Measurements from ENCODE around the gene PIGU.

Gene PIGU

DNA sequence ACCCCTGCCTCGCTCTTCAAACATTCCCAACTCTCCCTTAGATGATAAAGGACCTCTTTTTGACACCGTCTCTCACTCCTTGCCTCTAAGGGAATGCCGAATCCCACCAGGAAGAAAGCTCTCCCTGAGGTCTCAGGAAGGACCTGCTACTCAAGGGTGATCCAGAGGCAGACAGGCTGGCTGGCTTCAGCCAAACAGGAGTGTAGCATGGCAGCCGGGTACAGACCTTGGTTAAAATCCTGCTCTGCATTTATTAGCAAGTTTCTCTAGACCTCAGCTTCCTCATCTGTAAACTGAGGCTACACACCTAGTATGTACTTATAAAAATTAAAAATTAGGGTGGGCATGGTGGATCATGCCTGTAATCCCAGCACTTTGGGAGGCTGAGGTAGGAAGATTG is 101.1 kb downstream of the PIGU start:
- no peak for DNase-seq

DNA sequence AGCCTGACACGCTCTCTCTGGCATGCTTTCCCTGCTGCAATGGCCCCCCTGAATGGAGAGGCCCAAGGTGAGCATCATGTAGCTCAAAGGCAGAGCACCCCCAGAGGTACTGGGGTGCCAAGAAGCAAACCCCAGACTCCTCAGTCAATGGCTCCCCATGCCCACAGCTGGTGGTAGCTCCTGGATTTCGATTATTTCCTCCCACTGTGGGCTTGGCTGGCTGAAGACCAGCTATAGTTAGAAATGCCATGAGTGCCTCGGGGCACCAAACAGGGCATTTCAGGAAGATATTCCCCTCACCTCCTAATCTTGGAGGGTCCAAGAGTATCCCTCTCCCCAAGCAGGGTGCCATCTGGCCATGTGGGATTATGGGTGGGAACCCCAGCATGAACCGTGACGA is 101.6 kb downstream of the PIGU start:
- DNase-seq, result no peak

DNA sequence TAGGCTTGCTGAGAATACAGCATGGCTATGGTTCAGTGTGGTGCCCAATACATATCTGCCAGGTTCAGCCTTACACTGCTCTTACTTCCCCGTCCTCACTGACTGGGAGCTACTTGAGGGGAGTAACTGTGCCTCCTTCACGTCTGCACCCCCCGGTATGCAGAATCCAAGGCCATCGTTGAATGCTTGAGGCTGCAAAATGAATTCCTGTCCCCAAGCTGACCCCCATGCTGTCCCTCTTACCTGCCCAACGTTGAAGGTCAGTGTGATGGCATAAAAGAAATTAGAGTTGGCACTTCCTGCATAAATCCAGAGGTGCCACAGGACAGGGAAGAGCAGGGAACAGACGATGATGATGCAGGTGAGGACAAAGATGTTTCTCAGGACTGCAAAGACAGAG is 102.0 kb downstream of the PIGU start:
- DNase-seq, result no peak

DNA sequence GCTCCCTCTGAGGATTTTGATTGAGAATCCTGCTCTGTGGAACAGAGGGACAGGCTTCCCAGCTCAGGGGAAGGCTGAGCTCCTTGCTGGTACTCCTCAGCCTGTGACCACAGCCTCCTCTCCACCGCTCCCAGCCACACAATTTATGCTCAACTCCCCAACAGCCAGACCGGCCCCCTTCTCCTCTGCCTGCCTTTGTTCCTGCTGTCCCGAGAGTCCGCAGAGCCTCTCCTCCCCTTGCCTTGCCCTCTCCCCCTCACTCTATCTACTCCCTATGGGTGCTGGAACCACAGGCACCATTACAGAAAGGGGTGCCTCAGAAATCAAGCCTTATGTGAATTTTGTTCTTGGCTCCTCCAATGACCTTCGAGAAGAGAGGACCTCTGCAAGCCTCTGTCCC is 102.5 kb downstream of the PIGU start:
- DNase-seq, result no peak

DNA sequence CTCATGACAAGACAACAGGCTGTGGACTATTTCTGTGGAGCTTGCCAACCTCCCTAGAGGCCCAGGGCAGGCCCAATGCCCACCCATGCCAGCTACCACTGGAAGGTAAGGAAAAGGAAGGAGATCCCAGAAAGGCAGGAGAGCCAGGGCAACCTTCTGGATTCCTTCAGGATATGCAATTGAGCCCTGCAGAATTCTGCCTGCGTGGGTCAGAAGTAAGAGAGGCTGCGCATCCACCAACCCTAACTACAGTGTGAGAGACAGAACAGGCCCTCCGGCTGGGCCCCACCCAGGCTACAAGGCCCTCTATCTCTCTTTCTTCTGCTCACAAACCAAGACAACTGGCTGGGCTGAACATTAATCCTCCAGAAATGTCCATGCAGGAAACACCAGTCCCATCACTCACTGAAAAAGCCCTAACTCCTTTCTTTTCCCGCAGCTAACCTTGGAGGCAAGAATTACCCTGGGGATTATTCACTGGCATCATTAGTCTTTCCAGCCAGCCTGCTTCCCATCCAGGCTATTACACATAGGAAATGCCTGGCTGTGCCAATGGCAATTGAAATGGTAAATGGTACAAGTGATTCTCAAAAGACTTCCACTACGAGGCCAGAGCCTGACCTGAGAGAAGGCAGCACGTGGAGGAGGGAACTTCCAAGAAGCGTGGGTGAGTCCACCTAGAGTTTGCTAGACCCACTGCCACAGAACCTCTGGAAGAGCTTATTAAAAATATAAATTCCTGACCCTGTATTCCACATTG is 103.2 kb downstream of the PIGU start:
- DNase-seq, result peak; percentile 20

DNA sequence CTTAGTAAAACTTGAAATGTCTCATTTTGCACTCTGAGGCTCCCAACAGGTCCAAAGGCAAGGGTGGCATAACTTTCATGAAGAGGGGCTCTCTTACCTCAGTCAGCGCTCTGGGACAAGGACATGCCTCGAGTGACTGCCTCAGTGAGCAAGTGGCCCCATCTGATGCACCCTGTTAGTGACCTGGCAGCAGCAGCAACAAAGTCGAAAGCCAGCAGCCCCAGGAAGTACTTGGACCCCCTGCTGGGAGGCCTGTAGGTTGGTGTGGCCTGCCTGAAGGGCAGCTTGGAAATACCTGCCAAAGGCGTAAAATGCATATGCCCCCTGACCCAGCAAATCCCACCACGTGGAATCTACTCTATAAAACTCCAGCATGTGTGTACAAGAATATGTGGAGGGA is 105.1 kb downstream of the PIGU start:
- DNase-seq, result no peak

DNA sequence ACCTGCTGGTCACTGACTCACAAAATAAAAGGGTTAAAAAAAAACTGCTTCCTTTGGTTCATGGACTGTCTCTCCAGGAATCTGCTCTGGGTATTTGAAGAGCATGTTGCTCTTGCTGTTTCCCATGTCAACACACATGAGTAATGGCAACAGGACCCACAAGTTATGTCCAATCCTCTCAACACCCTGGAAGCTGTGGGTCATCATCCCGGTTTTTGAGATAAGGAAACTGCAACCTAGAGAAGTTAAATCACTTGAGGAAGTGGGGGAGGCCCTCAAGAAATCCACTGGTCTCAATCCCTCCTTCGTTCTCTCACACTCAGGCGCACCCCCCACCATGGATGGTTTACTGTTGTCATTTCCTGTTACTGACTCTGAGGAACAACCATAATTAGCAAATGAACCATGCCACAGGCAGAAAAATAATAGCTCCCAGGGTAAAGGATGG is 106.0 kb downstream of the PIGU start:
- peak; percentile 96 for DNase-seq

DNA sequence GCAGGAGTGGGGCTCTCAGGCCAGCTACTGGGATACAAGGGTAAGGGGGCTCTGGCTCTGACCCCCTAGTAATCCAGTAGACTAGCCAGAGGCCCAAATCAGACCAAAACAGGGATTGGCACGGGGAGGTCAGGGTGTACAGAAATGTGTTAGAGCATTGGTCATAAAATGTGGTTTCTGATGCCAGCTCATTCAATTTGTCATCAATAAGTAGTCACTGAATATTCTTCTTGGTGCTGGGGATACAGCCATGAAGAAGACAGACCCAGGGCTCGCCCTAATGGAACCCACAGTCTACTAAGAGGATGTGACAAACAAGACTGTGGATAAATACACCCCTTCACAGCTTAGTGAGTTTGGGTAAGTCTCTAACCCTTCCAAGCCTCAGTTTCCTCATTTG is 107.3 kb downstream of the PIGU start:
- no peak for DNase-seq

DNA sequence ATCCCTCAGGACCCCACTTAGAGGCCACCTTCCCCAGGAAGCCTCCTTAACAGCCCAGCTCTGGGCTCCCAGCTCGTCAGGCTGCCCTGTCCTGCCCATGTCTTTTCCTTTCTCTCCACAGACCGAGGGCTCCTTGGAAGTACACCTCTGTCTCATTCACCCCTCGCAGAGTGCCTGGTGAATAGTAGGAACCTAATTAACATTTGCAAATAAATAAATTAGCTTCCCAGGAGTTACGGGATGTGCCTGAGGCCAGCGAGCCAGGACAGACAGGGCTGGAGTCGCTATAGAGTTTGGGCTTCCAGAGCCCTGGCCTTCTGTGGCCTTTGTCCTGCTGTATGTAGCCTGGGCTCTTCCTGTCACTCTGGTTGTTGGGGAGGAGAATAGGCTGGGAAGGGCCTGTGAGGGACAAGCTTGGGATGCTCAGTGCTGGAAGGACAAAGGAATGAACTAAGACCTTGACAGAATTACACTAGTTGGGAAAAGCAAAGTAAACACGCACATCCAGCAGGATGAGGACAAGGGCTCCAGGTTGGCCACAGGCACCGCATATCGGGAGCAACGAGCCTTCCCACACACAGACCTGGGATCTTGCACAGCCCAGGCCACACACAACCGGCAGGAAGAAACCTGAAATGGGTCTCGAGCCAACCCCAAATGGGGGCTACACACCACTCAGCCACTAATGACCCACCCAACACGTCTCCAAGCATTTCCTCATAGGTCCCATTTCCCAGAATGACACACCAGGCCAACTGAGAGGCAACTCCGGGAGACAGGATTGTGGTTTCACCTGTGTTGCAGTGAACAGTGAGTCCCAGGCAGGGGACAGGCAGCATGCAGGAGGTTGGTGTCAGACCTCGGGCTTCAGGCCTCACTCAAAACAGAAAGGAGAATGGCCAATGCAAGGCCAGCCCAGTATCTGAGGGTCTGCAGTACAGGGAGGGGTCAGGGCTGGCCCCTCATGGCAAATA is 108.7 kb downstream of the PIGU start:
- DNase-seq, result no peak

DNA sequence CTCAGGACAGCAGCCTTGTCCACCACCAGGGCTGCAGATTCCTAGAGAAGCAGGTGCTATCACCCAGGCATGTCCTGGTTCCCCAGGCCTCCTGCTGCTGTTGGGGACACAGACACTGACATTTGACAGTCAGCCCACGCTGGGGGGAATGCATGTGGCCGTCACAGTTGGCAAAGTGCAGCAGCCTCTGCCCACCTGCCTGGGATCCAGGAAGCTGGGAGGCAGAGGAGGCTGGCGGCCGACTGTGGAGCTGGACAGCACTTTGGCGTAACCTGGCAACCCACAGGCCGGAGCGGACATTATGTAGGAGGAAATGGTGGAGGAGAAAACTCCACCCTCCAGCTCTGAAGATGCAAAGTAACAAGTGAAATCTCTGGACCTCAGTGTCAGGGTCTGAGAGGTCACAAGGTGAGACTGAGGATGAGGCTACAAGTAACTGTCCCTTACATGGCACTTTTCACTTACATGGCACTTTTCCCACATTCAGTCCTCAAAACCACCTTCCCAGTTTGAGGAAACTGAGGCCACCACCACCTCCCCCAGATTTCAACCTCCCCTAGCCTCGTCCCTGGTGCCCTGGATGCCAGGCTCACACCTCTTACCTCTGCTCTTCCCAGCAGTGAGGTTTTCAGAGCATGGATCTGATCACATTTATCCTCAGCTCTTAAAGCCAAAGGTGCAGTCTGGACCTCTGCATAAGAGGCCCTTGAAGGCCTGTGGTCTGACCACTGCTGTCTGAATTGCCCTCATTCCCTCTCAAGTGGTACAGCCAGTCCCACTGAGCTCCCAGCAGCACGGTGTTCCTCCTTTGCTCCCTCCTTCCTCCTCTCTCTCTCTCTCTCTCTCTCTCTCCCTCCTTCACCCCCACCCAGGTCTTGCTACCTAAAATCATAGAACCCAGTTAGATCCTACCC is 109.7 kb downstream of the PIGU start:
- no peak for DNase-seq

DNA sequence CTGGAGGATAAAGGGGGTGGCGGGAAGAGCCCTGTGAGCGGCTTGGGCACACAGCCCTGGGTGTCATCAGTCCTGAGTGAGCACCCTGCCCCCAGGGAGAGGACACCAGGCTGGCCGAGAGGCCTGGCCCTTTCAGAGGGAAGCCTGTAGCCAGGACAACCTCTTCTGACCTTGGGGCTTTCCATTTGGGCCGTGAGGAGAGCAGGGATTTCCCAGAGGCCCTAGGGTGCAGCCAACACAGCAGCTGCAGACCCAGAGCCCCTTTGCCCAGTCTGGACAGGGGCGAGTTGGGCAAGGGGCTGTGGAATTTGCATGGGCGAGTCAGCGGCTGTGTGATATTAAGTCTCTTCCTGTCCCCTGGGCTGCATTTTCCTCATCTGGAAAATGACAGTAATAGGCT is 112.1 kb downstream of the PIGU start:
- DNase-seq, result peak; percentile 86

DNA sequence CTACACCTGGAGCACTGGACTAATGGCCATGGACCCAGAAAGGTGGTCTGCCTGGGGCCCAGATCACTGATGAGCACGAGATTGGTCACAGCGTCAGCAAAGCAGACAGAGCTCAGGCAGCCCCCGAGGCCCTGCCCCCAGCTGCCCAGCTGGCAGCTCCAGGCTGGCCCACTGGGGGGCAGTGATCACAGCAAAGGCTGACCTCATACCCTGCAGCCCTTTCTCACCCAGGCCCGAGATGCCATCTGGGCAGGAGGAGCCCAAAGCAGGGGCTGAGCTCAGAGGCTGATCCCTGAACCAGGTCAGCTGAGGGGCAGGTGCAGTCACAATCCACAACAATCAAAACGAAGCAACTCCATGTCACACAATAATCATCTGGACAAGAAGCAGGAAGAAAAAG is 114.3 kb downstream of the PIGU start:
- peak; percentile 57 for DNase-seq

DNA sequence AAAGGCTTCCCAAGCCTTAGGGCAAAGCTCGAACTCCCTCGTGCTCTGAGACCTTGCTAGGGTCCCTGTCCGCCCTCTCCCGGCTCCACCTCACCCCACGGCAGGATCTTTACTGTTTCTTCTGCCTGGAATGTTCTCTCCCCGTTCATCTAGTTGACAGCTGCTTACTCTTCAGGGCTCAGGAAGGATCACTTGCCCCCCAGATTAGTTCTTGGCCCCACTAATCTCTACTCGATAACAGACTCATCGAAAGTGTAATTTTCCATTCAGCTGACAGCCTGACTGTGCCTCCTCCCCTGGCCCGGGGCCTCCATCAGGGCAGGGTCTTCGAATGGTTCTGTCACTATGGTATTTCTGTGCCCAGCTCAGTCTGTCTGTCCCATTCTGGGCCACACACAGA is 115.2 kb downstream of the PIGU start:
- DNase-seq, result no peak

DNA sequence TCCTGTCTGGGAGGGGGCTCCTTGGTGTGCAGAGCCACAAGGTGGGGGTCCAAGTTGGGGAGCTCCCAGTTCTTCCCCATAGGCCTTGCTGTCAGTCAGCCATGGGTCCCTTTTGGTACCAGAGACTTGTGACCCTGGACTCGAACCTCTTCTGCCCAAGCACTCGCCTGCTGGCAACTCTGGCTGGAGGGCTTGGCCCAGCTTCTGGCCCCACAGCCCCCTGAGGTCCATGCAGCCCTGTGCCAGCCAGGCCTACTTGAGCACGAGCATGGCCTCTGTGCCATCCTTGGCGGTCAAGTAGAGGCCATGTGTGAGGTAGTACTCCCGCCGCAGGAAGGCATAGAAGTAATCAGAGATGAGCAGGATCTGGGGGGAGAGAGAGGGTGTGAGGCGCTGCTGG is 116.3 kb downstream of the PIGU start:
- no peak for DNase-seq

DNA sequence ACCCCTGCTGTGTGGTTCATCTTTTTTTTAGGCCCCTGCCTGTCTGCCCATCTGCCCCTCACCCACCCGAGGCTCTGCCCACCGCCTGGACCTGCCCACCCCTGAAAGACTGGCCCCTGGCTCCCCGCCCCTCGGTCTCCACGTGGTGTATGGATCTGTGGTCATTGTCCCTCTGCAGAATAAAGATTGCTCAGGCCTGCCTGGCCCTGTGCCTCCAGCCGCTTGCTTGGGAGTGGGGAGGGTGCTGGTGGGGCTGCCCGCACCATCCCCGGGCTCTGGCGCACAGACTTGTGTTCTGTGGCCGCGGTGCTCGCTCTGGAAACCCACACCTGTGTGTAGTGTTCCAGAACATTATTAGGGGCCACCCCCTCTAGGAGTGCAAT is 116.8 kb downstream of the PIGU start:
- no peak for DNase-seq

DNA sequence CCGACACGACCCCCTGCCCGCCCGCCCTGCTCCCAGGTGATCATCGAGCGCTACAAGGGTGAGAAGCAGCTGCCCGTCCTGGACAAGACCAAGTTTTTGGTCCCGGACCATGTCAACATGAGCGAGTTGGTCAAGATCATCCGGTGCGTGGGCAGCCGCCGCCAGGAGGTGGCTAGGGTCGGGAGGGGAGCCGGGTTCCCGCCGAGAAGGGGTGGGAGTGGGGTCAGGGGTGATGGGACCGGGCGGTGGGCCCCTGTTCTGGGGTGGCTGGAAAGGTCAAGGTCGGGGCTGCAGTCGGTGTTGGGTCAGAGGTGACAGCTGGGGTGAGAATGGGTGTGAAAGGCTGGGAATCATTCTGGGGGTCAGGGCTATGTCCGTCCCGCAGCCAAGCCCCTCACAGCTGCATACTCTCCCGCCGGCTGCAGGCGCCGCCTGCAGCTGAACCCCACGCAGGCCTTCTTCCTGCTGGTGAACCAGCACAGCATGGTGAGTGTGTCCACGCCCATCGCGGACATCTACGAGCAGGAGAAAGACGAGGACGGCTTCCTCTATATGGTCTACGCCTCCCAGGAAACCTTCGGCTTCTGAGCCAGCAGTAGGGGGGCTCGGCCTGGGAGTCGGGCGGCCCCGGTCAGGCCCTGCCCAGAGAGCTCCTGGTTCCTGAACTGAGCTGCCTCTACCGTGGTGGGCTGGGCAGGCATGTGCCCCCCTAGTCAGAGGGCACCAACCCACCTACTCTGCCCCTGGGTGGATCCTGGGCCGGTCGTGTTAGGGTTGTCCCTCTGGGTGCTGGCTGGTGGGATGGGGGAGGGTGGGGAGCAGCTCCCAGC is 117.4 kb downstream of the PIGU start:
- no peak for DNase-seq

DNA sequence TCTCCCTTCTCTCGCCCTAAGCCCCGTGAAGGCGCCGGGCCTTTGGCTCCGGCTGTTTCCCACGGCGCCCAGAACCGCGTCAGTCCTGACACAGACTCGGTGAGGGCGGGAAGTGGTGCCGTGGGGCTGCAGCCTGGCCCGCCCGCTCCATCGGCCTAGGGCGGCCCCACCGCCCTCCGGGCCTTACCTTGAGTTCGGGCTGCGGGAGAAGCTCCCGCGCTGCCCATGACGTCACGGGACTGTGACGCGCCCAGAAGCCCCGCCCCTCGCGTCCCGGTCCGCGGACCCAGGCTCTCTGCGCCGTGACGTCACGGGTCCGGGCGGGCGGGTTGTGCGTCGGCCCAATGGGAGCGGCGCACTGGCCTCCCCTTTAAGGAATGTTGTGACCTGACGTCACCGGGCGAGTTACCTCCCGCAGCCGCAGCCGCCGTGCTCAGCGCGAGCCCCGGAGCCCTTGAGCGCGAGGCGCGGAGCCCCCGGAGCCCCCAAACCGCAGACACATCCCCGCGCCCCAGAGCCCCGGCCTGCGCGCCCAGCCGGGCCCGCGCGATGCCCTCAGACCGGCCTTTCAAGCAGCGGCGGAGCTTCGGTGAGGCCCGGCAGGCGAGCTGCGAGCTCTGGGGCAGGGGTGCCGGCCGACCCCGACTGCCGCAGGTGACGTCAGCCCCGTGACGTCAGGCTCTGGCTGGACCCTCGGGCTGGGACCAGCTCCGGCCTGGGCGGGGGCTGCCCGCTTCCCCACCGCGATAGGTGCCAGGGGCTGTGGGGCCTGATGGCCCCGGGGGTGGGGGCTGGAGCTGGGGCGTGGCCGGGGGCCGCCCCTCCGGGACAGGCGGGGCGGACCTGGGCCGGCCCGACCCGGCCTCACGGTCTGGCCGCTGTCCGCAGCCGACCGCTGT is 118.3 kb downstream of the PIGU start, which contains the start of gene MAP1LC3A:
Gene MAP1LC3A (plus strand): TSS at position 399 of the 899 bp plus-strand sequence. CDS start 151 bp downstream, at position 550.
- peak; percentile 95 for DNase-seq

DNA sequence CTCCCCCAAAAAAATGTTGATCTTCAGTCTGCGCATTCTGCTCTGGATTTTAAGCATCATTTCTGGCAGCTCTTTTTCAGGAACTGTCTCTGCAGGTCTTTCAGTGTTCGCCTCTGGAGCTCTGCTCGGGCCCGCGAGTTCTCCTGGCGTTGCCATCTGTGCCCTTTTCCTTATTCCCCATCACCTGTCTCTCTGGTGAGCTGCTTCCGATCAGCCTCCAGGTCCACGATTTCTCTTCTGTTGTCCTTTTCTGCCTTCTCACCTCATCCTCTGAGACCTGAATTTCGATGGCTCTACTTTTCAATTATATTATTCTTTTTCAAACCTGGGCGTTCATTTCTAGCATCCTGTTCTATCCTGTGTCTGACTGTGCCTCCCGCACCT is 119.0 kb downstream of the PIGU start:
- no peak for DNase-seq

DNA sequence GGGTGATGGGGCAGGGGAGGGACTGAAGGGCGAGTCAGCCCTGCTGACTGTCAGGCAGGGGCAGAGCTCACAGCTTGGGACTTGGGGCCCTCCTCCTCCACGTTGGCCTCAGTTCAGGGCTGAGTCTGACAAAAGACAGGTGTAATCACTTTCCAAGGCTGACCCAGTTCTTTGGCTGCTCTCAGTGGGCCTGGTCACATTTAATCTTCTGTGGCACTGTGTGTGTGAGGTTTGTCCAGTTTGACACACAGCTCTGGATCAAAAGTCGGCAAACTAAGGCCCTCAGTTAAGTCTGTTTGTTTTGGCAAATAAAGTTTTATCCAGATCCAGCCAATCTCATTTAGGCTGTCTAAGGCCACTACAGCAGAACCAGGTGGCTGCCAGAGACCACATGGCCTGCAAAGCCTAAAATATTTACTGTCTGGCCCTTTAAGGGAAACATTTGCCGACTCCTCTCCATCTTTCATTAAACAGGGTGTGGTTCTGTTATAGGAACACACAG is 123.5 kb downstream of the PIGU start:
- DNase-seq, result no peak

DNA sequence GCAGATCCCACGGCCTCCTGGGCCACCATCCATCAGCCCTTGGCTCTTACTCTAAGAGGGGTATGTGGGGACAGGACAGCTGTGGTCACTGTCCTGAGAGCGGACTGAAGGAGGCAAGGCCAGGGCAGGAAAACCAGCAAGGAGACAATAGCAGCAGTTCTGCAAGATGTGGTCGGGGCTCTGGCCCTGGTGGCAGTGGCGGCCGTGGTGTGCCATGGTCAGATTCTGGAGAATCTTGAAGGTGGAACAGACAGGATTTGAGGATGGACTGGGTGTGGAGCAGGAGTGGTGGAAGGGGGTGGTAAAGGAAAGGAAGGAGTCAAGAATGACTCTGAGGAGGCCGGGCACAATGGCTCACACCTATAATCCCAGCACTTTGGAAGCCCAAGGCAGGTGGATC is 124.3 kb downstream of the PIGU start:
- no peak for DNase-seq

DNA sequence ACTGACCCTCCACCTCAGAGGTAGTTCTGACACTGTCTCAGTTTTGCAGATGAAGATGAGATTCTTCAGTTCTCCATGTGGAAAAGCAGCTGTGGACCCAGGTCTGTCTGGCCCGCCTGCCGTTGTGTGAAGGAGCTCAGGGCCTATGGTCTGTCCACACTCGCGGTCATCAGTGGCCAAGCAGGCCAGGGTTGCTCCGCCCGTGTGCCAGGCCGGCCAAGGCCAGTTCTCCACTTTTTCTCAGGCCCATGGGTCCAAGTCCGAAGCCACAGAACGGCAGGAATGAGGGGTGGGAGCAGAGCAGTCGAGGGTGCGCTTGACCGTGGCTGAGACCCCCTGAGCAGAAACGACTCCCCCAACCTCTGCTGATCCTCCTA is 127.0 kb downstream of the PIGU start:
- no peak for DNase-seq
